HCT116 (cell line): Measurements from ENCODE around the gene PRICKLE2. TPM values are rescaled to one million over a fixed set of nuclear protein-coding genes. Genes with fewer than 3 reads are reported as not detected.

Source experiments
- ATAC-seq: fragments of 200-7000 bp; cut with Tn5 transposase; 2 replicates; pipeline ENCODE4 v1.9.1; 2020; ENCODE audit warnings: mild to moderate bottlenecking, moderate library complexity
- BruUV-seq: library from RNA; stranded (reverse); fragments of 400-500 nt; replicated peaks from 2 replicates; lab custom pipeline; 2021; lab: Mats Ljungman, UMichigan
- CTCF ChIA-PET: fragments of 300-600 bp; sonication (Branson Sonifier 250); formaldehyde crosslinking; loops from one replicate; lab custom pipeline; 2021; ENCODE audit warnings: antibody characterized with exemption; lab: Charles Lee
- POLR2A ChIA-PET: fragments of 300-600, 350-600 bp; sonication (Branson Sonifier 250); formaldehyde crosslinking; loops from one replicate; lab custom pipeline; 2021; ENCODE audit warnings: antibody characterized with exemption; lab: Charles Lee
- RAD21 ChIA-PET, 2 experiments: fragments of 300-600 bp; sonication (Branson Sonifier 250); formaldehyde crosslinking; loops; one replicate each; lab custom pipeline; 2023; ENCODE audit warnings: low total read pairs in 2 of 2; ENCODE audit not compliant: uncharacterized antibody in 2 of 2, unreplicated experiment in 2 of 2, low non-redundant PET in 1 of 2; lab: Charles Lee
- DNase-seq: peaks from one replicate; pipeline ENCODE4 v3.0.0-alpha.2; 2010; ENCODE audit warnings: low read depth, low spot score
- H2AFZ ChIP-seq: fragments of 200-600 bp; shearing (Covaris generic), sonication (generic); 2 replicates; pipeline ENCODE4 v1.6.1; 2017; ENCODE audit warnings: low read depth, mixed run types, mixed read lengths, antibody characterized with exemption, low read length; ENCODE audit not compliant: poor library complexity, severe bottlenecking
- H3K27ac ChIP-seq: 2 replicates; pipeline ENCODE4 v1.5.1; 2012; ENCODE audit warnings: low read depth, low read length
- H3K27me3 ChIP-seq: fragments of 200-600 bp; sonication (generic); 2 replicates; pipeline ENCODE4 v1.6.1; 2016; ENCODE audit warnings: mixed run types, low read length, mixed read lengths; ENCODE audit not compliant: insufficient read depth
- H3K36me3 ChIP-seq, 2 experiments: fragments of 200-500 bp in 1 of 2; fragments of 200-600 bp in 1 of 2; sonication (Bioruptor generic) in 1 of 2; sonication (generic) in 1 of 2; 2 replicates each; pipeline versions ENCODE4 v1.5.1 to v1.6.1; 2014 to 2016; ENCODE audit warnings: low read length in 2 of 2, inconsistent platforms in 1 of 2, mixed read lengths in 1 of 2, mixed run types in 1 of 2; ENCODE audit not compliant: insufficient read depth in 2 of 2, control insufficient read depth in 1 of 2
- H3K4me1 ChIP-seq, 2 experiments: fragments of 200-600 bp in 1 of 2; sonication (generic) in 1 of 2; 2 replicates each; pipeline versions ENCODE4 v1.5.1 to v1.6.1; 2012 to 2017; ENCODE audit warnings: low read length in 2 of 2, inconsistent platforms in 1 of 2, mild to moderate bottlenecking in 1 of 2, mixed read lengths in 1 of 2, mixed run types in 1 of 2, moderate library complexity in 1 of 2; ENCODE audit not compliant: insufficient read depth in 2 of 2, control insufficient read depth in 1 of 2
- H3K4me2 ChIP-seq: fragments of 200-600 bp; sonication (generic); 2 replicates; pipeline ENCODE4 v1.6.1; 2017; ENCODE audit warnings: mixed run types, low read length, mixed read lengths
- H3K4me3 ChIP-seq, 2 experiments: fragments of 200-600 bp in 1 of 2; sonication (generic) in 1 of 2; replicated peaks in 1 of 2; 2 replicates each; pipeline ENCODE4 v1.5.1; 2011 to 2016; ENCODE audit warnings: low read length in 2 of 2, control low read depth in 1 of 2, low read depth in 1 of 2, mild to moderate bottlenecking in 1 of 2, mixed read lengths in 1 of 2, mixed run types in 1 of 2
- H3K79me2 ChIP-seq: fragments of 200-600 bp; sonication (generic); 2 replicates; pipeline ENCODE4 v1.6.1; 2017; ENCODE audit warnings: mild to moderate bottlenecking, mixed run types, low read length, moderate library complexity, mixed read lengths; ENCODE audit not compliant: insufficient read depth
- H3K9ac ChIP-seq: fragments of 200-600 bp; sonication (generic); 2 replicates; pipeline ENCODE4 v1.6.1; 2016; ENCODE audit warnings: low read length, mixed read lengths
- H3K9me2 ChIP-seq: fragments of 200-600 bp; sonication (generic), shearing (Covaris generic); 2 replicates; pipeline ENCODE4 v1.6.1; 2017; ENCODE audit warnings: mixed run types, mild to moderate bottlenecking, moderate library complexity; ENCODE audit not compliant: insufficient read depth
- H3K9me3 ChIP-seq, 2 experiments: fragments of 200-500 bp in 1 of 2; fragments of 200-600 bp in 1 of 2; sonication (Bioruptor generic) in 1 of 2; sonication (generic) in 1 of 2; 2 replicates each; pipeline ENCODE4 v1.6.1; 2014 to 2017; ENCODE audit warnings: low read length in 2 of 2, mixed read lengths in 2 of 2, inconsistent platforms in 1 of 2, low read depth in 1 of 2, mild to moderate bottlenecking in 1 of 2, mixed run types in 1 of 2, moderate library complexity in 1 of 2; ENCODE audit not compliant: control insufficient read depth in 1 of 2, insufficient read depth in 1 of 2
- H4K20me1 ChIP-seq: fragments of 200-600 bp; sonication (generic), shearing (Covaris generic); 2 replicates; pipeline ENCODE4 v1.6.1; 2017; ENCODE audit warnings: mixed run types, mild to moderate bottlenecking, moderate library complexity; ENCODE audit not compliant: insufficient read depth
- CBX3 ChIP-seq: IDR thresholded peaks from 2 replicates; pipeline ENCODE4 v1.6.1; 2012; ENCODE audit warnings: low read depth
- EGR1 ChIP-seq: IDR thresholded peaks from 2 replicates; pipeline ENCODE4 v1.6.1; 2012; ENCODE audit warnings: low read depth
- EZH2 ChIP-seq: fragments of 200-600 bp; sonication (generic); IDR thresholded peaks from 2 replicates; pipeline ENCODE4 v1.6.1; 2017; ENCODE audit warnings: antibody characterized with exemption, mixed run types
- EZH2phosphoT487 ChIP-seq: fragments of 200-600 bp; IDR thresholded peaks from 2 replicates; pipeline ENCODE4 v1.6.1; 2018; ENCODE audit warnings: antibody characterized with exemption, borderline replicate concordance
- JUND ChIP-seq: IDR thresholded peaks from 2 replicates; pipeline ENCODE4 v1.6.1; 2012
- POLR2A ChIP-seq: IDR thresholded peaks from 2 replicates; pipeline ENCODE4 v1.7.0; 2011; ENCODE audit warnings: borderline replicate concordance; ENCODE audit not compliant: insufficient read depth, insufficient read length; ENCODE audit errors: extremely low read depth
- POLR2AphosphoS5 ChIP-seq: IDR thresholded peaks from 2 replicates; pipeline ENCODE4 v1.6.1; 2011; ENCODE audit warnings: mild to moderate bottlenecking, low read depth, low read length, moderate library complexity
- SIN3A ChIP-seq: IDR thresholded peaks from 2 replicates; pipeline ENCODE4 v1.6.1; 2012; ENCODE audit warnings: low read depth
- SP1 ChIP-seq: IDR thresholded peaks from 2 replicates; pipeline ENCODE4 v1.6.1; 2012; ENCODE audit warnings: low read depth
- TCF7L2 ChIP-seq: IDR thresholded peaks from 2 replicates; pipeline ENCODE4 v1.7.0; 2011; ENCODE audit warnings: borderline replicate concordance, inconsistent platforms; ENCODE audit not compliant: insufficient read depth, insufficient read length; ENCODE audit errors: extremely low read depth
- YY1 ChIP-seq: IDR thresholded peaks from 2 replicates; pipeline ENCODE4 v1.6.1; 2011; ENCODE audit warnings: low read length, low read depth, moderate library complexity, mild to moderate bottlenecking; ENCODE audit not compliant: insufficient replicate concordance; ENCODE audit errors: extremely low read depth
- ZNF274 ChIP-seq: fragments of 200-500 bp; sonication (Bioruptor generic); IDR thresholded peaks from 2 replicates; pipeline ENCODE4 v1.6.1; 2014; ENCODE audit warnings: mild to moderate bottlenecking, low read depth, low read length, inconsistent platforms
- intact Hi-C: fragments of 100-400 bp; cut with micrococcal nuclease; formaldehyde crosslinking; loops from 2 replicates; pipeline ENCODE4 v1.10.0; 2022
- total RNA-seq: library from RNA; stranded (reverse); gene quantifications from one replicate; pipeline ENCODE4 v1.2.1, GENCODE V29; 2021; ENCODE audit not compliant: unreplicated experiment
- TF ChIP-seq, protein P1 (sequence below): IDR thresholded peaks from 2 replicates; pipeline ENCODE4 v1.6.1; 2012; ENCODE audit warnings: low read depth
- TF ChIP-seq, protein P2 (sequence below): IDR thresholded peaks from 2 replicates; pipeline ENCODE4 v1.6.1; 2012

PRICKLE2 gene
- total RNA-seq, 1 experiment from 2014 or later = 0.05 TPM

DNA sequence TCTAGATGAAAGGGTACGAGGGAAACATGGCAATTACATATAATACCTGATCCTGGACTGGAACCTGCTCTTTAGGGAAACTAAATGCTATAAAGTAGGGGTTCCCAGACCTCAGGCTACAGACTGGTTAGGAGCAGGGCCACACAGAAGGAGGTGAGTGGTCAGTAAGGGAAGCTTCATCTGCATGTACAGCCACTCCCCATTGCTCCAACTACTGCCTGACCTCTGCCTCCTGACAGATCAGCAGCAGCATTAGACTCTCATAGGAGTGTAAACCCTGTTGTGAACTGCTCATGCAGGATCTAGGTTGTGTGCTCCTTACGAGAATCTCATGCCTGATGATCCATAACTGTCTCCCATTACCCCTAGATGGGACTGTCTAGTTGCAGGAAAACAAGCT, 123.1 kb downstream of the PRICKLE2 start:
- Histone ChIP-seq H3K27ac (no peak overlapping the region), H3K9ac (no peak overlapping the region), H3K36me3 (no peaks in the 10 kb centered on the region), H3K4me3 (no peak overlapping the region), H3K4me1 (no peaks in the 10 kb centered on the region), H2AFZ (no peak overlapping the region), H3K27me3 (peaks cover 22% of the 10 kb centered on the region), H4K20me1 (no peaks in the 10 kb centered on the region), H3K4me2 (no peak overlapping the region), H3K9me2 (no peaks in the 10 kb centered on the region), H3K9me3 (no peaks in the 10 kb centered on the region), H3K79me2 (no peaks in the 10 kb centered on the region)
- TF ChIP-seq, protein P1, sequence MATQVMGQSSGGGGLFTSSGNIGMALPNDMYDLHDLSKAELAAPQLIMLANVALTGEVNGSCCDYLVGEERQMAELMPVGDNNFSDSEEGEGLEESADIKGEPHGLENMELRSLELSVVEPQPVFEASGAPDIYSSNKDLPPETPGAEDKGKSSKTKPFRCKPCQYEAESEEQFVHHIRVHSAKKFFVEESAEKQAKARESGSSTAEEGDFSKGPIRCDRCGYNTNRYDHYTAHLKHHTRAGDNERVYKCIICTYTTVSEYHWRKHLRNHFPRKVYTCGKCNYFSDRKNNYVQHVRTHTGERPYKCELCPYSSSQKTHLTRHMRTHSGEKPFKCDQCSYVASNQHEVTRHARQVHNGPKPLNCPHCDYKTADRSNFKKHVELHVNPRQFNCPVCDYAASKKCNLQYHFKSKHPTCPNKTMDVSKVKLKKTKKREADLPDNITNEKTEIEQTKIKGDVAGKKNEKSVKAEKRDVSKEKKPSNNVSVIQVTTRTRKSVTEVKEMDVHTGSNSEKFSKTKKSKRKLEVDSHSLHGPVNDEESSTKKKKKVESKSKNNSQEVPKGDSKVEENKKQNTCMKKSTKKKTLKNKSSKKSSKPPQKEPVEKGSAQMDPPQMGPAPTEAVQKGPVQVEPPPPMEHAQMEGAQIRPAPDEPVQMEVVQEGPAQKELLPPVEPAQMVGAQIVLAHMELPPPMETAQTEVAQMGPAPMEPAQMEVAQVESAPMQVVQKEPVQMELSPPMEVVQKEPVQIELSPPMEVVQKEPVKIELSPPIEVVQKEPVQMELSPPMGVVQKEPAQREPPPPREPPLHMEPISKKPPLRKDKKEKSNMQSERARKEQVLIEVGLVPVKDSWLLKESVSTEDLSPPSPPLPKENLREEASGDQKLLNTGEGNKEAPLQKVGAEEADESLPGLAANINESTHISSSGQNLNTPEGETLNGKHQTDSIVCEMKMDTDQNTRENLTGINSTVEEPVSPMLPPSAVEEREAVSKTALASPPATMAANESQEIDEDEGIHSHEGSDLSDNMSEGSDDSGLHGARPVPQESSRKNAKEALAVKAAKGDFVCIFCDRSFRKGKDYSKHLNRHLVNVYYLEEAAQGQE = no peak
- TF ChIP-seq ZNF274 (no peak), SP1 (no peak), POLR2A (no peak), POLR2AphosphoS5 (no peak), SIN3A (no peak), EGR1 (no peak)
- DNase-seq (no peak), ATAC-seq (no peak)
- no TSS peak for BruUV-seq
- CTCF ChIA-PET = no interaction called here
- RAD21 ChIA-PET = no interaction called here
- POLR2A ChIA-PET = no interaction called here
- intact Hi-C loops = no loop called here

DNA sequence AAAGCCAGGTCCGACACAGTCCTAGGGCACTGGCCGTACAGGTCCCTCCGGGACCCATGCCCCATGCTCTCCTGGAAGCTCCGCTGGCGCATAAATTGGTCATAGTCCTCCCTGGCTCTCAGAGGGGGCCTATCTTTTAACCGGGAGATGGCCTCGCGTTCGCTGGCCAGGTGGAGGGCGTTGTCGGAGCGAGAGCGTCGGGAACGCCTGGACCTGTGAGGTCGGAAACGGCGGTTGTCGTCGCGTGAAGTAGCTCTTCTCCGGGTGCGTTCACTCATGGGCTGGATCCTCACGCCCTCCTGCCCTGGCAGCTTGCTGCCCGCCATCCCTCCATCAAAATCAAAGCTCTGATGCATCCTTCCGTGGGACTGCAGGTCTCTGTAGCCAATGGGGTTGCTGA, 126.0 kb downstream of the PRICKLE2 start:
- no peak overlapping the region for H3K4me2 ChIP-seq
- H3K9ac ChIP-seq = no peak overlapping the region
- no TSS peak for BruUV-seq
- H3K36me3 ChIP-seq = no peaks in the 10 kb centered on the region
- intact Hi-C loops = no loop called here
- H3K27me3 ChIP-seq = peaks cover 22% of the 10 kb centered on the region
- no peaks in the 10 kb centered on the region for H3K4me1 ChIP-seq
- CTCF ChIA-PET = no interaction called here
- ATAC-seq (no peak), DNase-seq (no peak)
- no peaks in the 10 kb centered on the region for H3K9me2 ChIP-seq
- POLR2A ChIA-PET = no interaction called here
- H3K79me2 ChIP-seq = no peaks in the 10 kb centered on the region
- H3K9me3 ChIP-seq = no peaks in the 10 kb centered on the region
- RAD21 ChIA-PET = no interaction called here
- no peak overlapping the region for H3K27ac ChIP-seq
- no peak overlapping the region for H2AFZ ChIP-seq
- no peak overlapping the region for H3K4me3 ChIP-seq
- H4K20me1 ChIP-seq = no peaks in the 10 kb centered on the region
- TF ChIP-seq POLR2A (no peak), TCF7L2 (no peak), SIN3A (no peak), CBX3 (no peak), JUND (no peak), YY1 (no peak), EZH2 (no peak), EZH2phosphoT487 (no peak), ZNF274 (no peak)
- TF ChIP-seq, protein P1 = no peak
- TF ChIP-seq, protein P2, sequence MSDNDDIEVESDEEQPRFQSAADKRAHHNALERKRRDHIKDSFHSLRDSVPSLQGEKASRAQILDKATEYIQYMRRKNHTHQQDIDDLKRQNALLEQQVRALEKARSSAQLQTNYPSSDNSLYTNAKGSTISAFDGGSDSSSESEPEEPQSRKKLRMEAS = no peak
